GM12865 (cell line): ENCODE data around the gene CHRND.

ENCODE experiments used
- DNase-seq: peaks from one replicate; pipeline ENCODE4 v3.0.0; 2010; ENCODE audit warnings: low read depth
- H3K4me3 ChIP-seq: 2 replicates; pipeline ENCODE4 v1.5.1; 2011; ENCODE audit warnings: mild to moderate bottlenecking, low read depth, low read length, control low read depth
- CTCF ChIP-seq: IDR thresholded peaks from 2 replicates; pipeline ENCODE4 v1.5.1; 2011; ENCODE audit warnings: low read length, control low read depth, low read depth, inconsistent platforms; ENCODE audit not compliant: insufficient read depth; ENCODE audit errors: missing control alignments

Gene CHRND

GRCh38 chr2:232489516-232490220 is 36.3 kb upstream of the CHRND start:
- no peak overlapping the region for H3K4me3 ChIP-seq
- DNase-seq: no peak
- TF ChIP-seq CTCF: no peak

GRCh38 chr2:232490221-232491138 is 35.5 kb upstream of the CHRND start:
- DNase-seq: no peak
- no peak for TF ChIP-seq CTCF
- H3K4me3 ChIP-seq: no peak overlapping the region

- TF ChIP-seq CTCF: no peak
- no peak overlapping the region for H3K4me3 ChIP-seq
- DNase-seq: no peak
These were observed 34.7 kb upstream of the CHRND start for GRCh38 chr2:232491139-232491780.

GRCh38 chr2:232492236-232492848 is 33.6 kb upstream of the CHRND start:
- no peak for DNase-seq
- H3K4me3 ChIP-seq: no peak overlapping the region
- no peak for TF ChIP-seq CTCF

- no peak for DNase-seq
- TF ChIP-seq CTCF: no peak
- H3K4me3 ChIP-seq: no peak overlapping the region
These were observed 32.8 kb upstream of the CHRND start for GRCh38 chr2:232492963-232493700.
